ENCODE measurements around the gene ARHGEF10L. TPM values are rescaled to one million over a fixed set of nuclear protein-coding genes. Genes with fewer than 3 reads are reported as not detected.

Gene ARHGEF10L
- polyA plus RNA-seq, 1 donor (not counting 4 experiments of a cell fraction or from before 2014, with no cell fraction given) = 2.4 TPM

DNA sequence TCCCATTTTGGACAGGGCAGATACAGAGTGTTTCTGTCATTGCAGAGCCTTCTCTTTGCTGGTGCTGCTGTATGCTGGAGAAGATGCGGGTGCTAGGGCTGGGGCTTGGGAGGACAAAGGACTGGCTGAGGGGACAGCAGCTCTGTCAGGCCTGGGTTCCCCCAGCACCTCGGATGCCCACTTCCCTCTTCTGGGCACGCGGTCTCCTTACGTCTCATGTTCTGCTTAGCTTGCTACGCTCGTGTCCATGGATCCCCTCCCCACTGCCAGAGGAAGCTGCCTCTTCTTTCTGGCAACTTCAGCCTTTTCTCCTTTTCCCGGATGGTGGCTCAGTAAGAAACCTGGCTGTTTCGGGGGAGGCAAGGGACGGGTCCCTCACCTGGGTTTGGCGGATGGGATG, 75.7 kb downstream of the ARHGEF10L start:
- Histone ChIP-seq H3K9ac (ENCODE audit: control insufficient read depth, extremely low read depth, insufficient read depth, low read length) (no peak overlapping the region), H3K9me1 (ENCODE audit: control insufficient read depth, extremely low read depth, insufficient read depth, low read length) (no peaks in the 10 kb centered on the region), H3K36me3 (ENCODE audit: control insufficient read depth in 2 of 2, extremely low read depth in 1 of 2, insufficient read depth in 2 of 2, low read length in 2 of 2) (no peaks in the 10 kb centered on the region), H3K79me2 (ENCODE audit: control insufficient read depth, insufficient read depth, low read length) (no peaks in the 10 kb centered on the region), H3K27ac (ENCODE audit: control insufficient read depth, insufficient read depth, low read length) (no peak overlapping the region), H4K20me1 (ENCODE audit: control insufficient read depth, extremely low read depth, insufficient read depth, low read length) (no peaks in the 10 kb centered on the region), H2AFZ (ENCODE audit: control insufficient read depth, low read length) (no peak overlapping the region), H3K4me3 (ENCODE audit: control insufficient read depth in 2 of 3, extremely low read depth in 1 of 3, insufficient read depth in 2 of 3, low read depth in 1 of 3, low read length in 3 of 3) (no peak overlapping the region), H3K9me3 (ENCODE audit: control insufficient read depth, low read depth, low read length) (no peaks in the 10 kb centered on the region), H3K27me3 (ENCODE audit: control insufficient read depth, extremely low read depth, insufficient read depth, low read length) (no peaks in the 10 kb centered on the region), H3K4me1 (ENCODE audit: control insufficient read depth, extremely low read depth, insufficient read depth, low read length) (peaks cover 6% of the 10 kb centered on the region), H3K4me2 (ENCODE audit: control insufficient read depth, extremely low read depth, insufficient read depth, low read depth, low read length) (no peak overlapping the region)
- dilution Hi-C loops (cut with MboI; ENCODE audit: extremely low pct_ligation_motif_present, low sequenced_read_pairs) = no loop called here
- FAIRE-seq (no peak), DNase-seq (ENCODE audit: low read depth, low spot score) (no peak)
- TF ChIP-seq, protein P1, sequence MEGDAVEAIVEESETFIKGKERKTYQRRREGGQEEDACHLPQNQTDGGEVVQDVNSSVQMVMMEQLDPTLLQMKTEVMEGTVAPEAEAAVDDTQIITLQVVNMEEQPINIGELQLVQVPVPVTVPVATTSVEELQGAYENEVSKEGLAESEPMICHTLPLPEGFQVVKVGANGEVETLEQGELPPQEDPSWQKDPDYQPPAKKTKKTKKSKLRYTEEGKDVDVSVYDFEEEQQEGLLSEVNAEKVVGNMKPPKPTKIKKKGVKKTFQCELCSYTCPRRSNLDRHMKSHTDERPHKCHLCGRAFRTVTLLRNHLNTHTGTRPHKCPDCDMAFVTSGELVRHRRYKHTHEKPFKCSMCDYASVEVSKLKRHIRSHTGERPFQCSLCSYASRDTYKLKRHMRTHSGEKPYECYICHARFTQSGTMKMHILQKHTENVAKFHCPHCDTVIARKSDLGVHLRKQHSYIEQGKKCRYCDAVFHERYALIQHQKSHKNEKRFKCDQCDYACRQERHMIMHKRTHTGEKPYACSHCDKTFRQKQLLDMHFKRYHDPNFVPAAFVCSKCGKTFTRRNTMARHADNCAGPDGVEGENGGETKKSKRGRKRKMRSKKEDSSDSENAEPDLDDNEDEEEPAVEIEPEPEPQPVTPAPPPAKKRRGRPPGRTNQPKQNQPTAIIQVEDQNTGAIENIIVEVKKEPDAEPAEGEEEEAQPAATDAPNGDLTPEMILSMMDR (optimal IDR thresholded peaks at IDR 0.05 in 1 of 3, IDR thresholded peaks at IDR 0.05 in 1 of 3, conservative IDR thresholded peaks at IDR 0.05 in 1 of 3; ENCODE audit: extremely low read depth in 1 of 3, insufficient read depth in 2 of 3, low read length in 3 of 3) = no peak
- TF ChIP-seq EZH2 (IDR thresholded peaks at IDR 0.05; ENCODE audit: low read length) = no peak

DNA sequence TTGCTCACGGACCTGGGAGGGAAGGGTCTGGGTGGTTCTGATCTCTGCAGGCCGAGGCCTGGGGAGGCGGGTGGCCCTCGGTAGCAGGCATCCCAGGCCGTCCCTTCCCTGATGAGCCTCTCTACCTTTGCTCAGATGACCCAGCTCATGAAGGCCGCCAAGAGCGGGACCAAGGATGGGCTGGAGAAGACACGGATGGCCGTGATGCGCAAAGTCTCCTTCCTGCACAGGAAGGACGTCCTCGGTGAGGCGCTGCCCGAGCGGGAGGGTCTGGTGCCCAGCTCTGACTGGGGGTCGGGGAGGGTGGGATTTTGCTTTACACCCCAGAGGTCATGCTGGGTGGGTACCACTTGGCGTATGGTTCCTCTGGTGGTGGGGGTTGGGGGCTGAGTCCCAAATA, 76.5 kb downstream of the ARHGEF10L start:
- DNase-seq (ENCODE audit: low read depth, low spot score) (no peak), FAIRE-seq (no peak)

More for the DNA sequence above, 76.5 kb downstream of the ARHGEF10L start:
- Histone ChIP-seq H3K4me3 (ENCODE audit: control insufficient read depth in 2 of 3, extremely low read depth in 1 of 3, insufficient read depth in 2 of 3, low read depth in 1 of 3, low read length in 3 of 3) (no peak overlapping the region), H3K27me3 (ENCODE audit: control insufficient read depth, extremely low read depth, insufficient read depth, low read length) (no peaks in the 10 kb centered on the region), H3K4me1 (ENCODE audit: control insufficient read depth, extremely low read depth, insufficient read depth, low read length) (peaks cover 6% of the 10 kb centered on the region), H3K9me3 (ENCODE audit: control insufficient read depth, low read depth, low read length) (no peaks in the 10 kb centered on the region), H3K9me1 (ENCODE audit: control insufficient read depth, extremely low read depth, insufficient read depth, low read length) (no peaks in the 10 kb centered on the region), H3K36me3 (ENCODE audit: control insufficient read depth in 2 of 2, extremely low read depth in 1 of 2, insufficient read depth in 2 of 2, low read length in 2 of 2) (no peaks in the 10 kb centered on the region), H3K4me2 (ENCODE audit: control insufficient read depth, extremely low read depth, insufficient read depth, low read depth, low read length) (no peak overlapping the region), H4K20me1 (ENCODE audit: control insufficient read depth, extremely low read depth, insufficient read depth, low read length) (no peaks in the 10 kb centered on the region), H2AFZ (ENCODE audit: control insufficient read depth, low read length) (no peak overlapping the region), H3K79me2 (ENCODE audit: control insufficient read depth, insufficient read depth, low read length) (no peaks in the 10 kb centered on the region), H3K27ac (ENCODE audit: control insufficient read depth, insufficient read depth, low read length) (no peak overlapping the region), H3K9ac (ENCODE audit: control insufficient read depth, extremely low read depth, insufficient read depth, low read length) (no peak overlapping the region)
- no peak for TF ChIP-seq EZH2 (IDR thresholded peaks at IDR 0.05; ENCODE audit: low read length)
- TF ChIP-seq, protein P1 (optimal IDR thresholded peaks at IDR 0.05 in 1 of 3, IDR thresholded peaks at IDR 0.05 in 1 of 3, conservative IDR thresholded peaks at IDR 0.05 in 1 of 3; ENCODE audit: extremely low read depth in 1 of 3, insufficient read depth in 2 of 3, low read length in 3 of 3) = no peak
- dilution Hi-C loops (cut with MboI; ENCODE audit: extremely low pct_ligation_motif_present, low sequenced_read_pairs) = no loop called here

All from keratinocyte (primary cell).